HepG2 (cell line): ENCODE measurements around the gene SYNJ2. TPM values are rescaled to one million over a fixed set of nuclear protein-coding genes. Genes with fewer than 3 reads are reported as not detected.

Source experiments
- GMEB1 ChIP-seq: sonication (generic); formaldehyde crosslinking; IDR thresholded peaks from 2 replicates; pipeline ENCODE4 v1.5.1; 2020; ENCODE audit warnings: missing genetic modification reagents, mild to moderate bottlenecking, borderline replicate concordance
- GPN1 ChIP-seq: sonication (generic); formaldehyde crosslinking; IDR thresholded peaks from 2 replicates; pipeline ENCODE4 v1.5.1; 2020; ENCODE audit warnings: missing genetic modification reagents, borderline replicate concordance
- IRF1 ChIP-seq: sonication (generic); formaldehyde crosslinking; IDR thresholded peaks from 2 replicates; pipeline ENCODE4 v1.4.0; 2020; ENCODE audit warnings: low read depth, mild to moderate bottlenecking, missing genetic modification reagents
- MEF2D ChIP-seq: sonication (generic); formaldehyde crosslinking; IDR thresholded peaks from 2 replicates; pipeline ENCODE4 v1.5.1; 2020; ENCODE audit warnings: mild to moderate bottlenecking, missing genetic modification reagents
- RFX3 ChIP-seq: IDR thresholded peaks from 2 replicates; pipeline ENCODE4 v1.6.1; 2016; ENCODE audit warnings: missing biosample characterization, missing genetic modification reagents
- SCMH1 ChIP-seq: sonication (generic); formaldehyde crosslinking; IDR thresholded peaks from 2 replicates; pipeline ENCODE4 v1.9.0; 2021; ENCODE audit warnings: missing genetic modification reagents, mild to moderate bottlenecking, borderline replicate concordance
- TFDP2 ChIP-seq: sonication (generic); formaldehyde crosslinking; IDR thresholded peaks from 2 replicates; pipeline ENCODE4 v1.4.0; 2020; ENCODE audit warnings: missing genetic modification reagents
- ZBTB10 ChIP-seq: sonication (generic); formaldehyde crosslinking; IDR thresholded peaks from 2 replicates; pipeline ENCODE4 v1.4.0; 2020; ENCODE audit warnings: missing genetic modification reagents, borderline replicate concordance
- ZFP37 ChIP-seq: sonication (generic); formaldehyde crosslinking; IDR thresholded peaks from 2 replicates; pipeline ENCODE4 v1.4.0; 2020; ENCODE audit warnings: missing genetic modification reagents, borderline replicate concordance
- ZFP62 ChIP-seq: sonication (generic); formaldehyde crosslinking; IDR thresholded peaks from 2 replicates; pipeline ENCODE4 v1.4.0; 2020; ENCODE audit warnings: missing genetic modification reagents
- ZNF253 ChIP-seq: sonication (generic); formaldehyde crosslinking; IDR thresholded peaks from 2 replicates; pipeline ENCODE4 v1.8.0; 2022; ENCODE audit warnings: mild to moderate bottlenecking, missing genetic modification reagents, borderline replicate concordance
- ZNF317 ChIP-seq: sonication (generic); formaldehyde crosslinking; IDR thresholded peaks from 2 replicates; pipeline ENCODE4 v1.5.0; 2020; ENCODE audit warnings: mild to moderate bottlenecking, missing genetic modification reagents
- ZNF704 ChIP-seq: sonication (generic); formaldehyde crosslinking; IDR thresholded peaks from 2 replicates; pipeline ENCODE4 v1.8.1; 2023; ENCODE audit warnings: mild to moderate bottlenecking, inconsistent platforms, moderate library complexity, missing genetic modification reagents, borderline replicate concordance
- ZNF713 ChIP-seq: sonication (generic); formaldehyde crosslinking; IDR thresholded peaks from 2 replicates; pipeline ENCODE4 v1.4.0; 2020; ENCODE audit warnings: mild to moderate bottlenecking, missing genetic modification reagents
- ZNF737 ChIP-seq: sonication (generic); formaldehyde crosslinking; IDR thresholded peaks from 2 replicates; pipeline ENCODE4 v1.5.0; 2020; ENCODE audit warnings: missing genetic modification reagents, mild to moderate bottlenecking, borderline replicate concordance
- ZNF784 ChIP-seq: sonication (generic); formaldehyde crosslinking; IDR thresholded peaks from 2 replicates; pipeline ENCODE4 v1.5.1; 2020; ENCODE audit warnings: missing genetic modification reagents, mild to moderate bottlenecking, borderline replicate concordance
- polyA plus RNA-seq, 8 experiments: library from polyadenylated mRNA; depleted of rRNA in 3 of 8; stranded (reverse) in 7 of 8; unstranded in 1 of 8; fragments of >200 nt; fragmentation: Illumina TruSeq in 4 of 8; extraction: Trizol in 4 of 8; gene quantifications; 2 replicates each; pipeline versions ENCODE4 v1.2.1 to v1.2.3, GENCODE V29; 2011 to 2016; ENCODE audit warnings: low read depth in 4 of 8, missing spikeins in 1 of 8, mixed read lengths in 1 of 8; ENCODE audit not compliant: insufficient read depth in 1 of 8
- total RNA-seq, 5 experiments: library from RNA; depleted of rRNA; stranded (reverse); fragments of >200 nt; fragmentation: Illumina TruSeq; extraction: Trizol; gene quantifications; 2 replicates each; pipeline ENCODE4 v1.2.3, GENCODE V29; 2016; ENCODE audit warnings: low read depth in 1 of 5

SYNJ2 gene
- total and polyA plus RNA-seq, 2 of the 13 experiments (the other 11 are each of a cell fraction or from before 2014, with no cell fraction given), result 39.1 to 57.6 TPM

- TF ChIP-seq RFX3 (CRISPR knock-in tag) (no peak), SCMH1 (CRISPR knock-in tag) (no peak), ZNF713 (CRISPR knock-in tag) (no peak), GMEB1 (CRISPR knock-in tag) (no peak), ZNF704 (CRISPR knock-in tag) (no peak), ZNF737 (CRISPR knock-in tag) (no peak; the same call in 1 of the 2 replicates), IRF1 (no peak), ZFP62 (CRISPR knock-in tag) (no peak), ZFP37 (CRISPR knock-in tag) (no peak), ZNF253 (CRISPR knock-in tag) (no peak), ZNF317 (CRISPR knock-in tag) (no peak), GPN1 (CRISPR knock-in tag) (no peak), ZNF784 (CRISPR knock-in tag) (no peak), MEF2D (CRISPR knock-in tag) (0 out of 2 replicates have a peak, but pooled peaks have one; percentile 13), ZBTB10 (CRISPR knock-in tag) (no peak), TFDP2 (CRISPR knock-in tag) (no peak)
Observed at GRCh38 chr6:157982563-157983405, 1.1 kb downstream of the SYNJ2 start (continued).
